ENCODE data around the gene DRICH1. TPM values are rescaled to one million over a fixed set of nuclear protein-coding genes. Genes with fewer than 3 reads are reported as not detected.
"Not testable (repeated sequence)": the region's sequence is repeated elsewhere in the genome, so short reads cannot be mapped to it uniquely, and the experiment has no call there.

Gene DRICH1
- total RNA-seq, 1 donor from 2014 or later = 0.17 TPM

DNA sequence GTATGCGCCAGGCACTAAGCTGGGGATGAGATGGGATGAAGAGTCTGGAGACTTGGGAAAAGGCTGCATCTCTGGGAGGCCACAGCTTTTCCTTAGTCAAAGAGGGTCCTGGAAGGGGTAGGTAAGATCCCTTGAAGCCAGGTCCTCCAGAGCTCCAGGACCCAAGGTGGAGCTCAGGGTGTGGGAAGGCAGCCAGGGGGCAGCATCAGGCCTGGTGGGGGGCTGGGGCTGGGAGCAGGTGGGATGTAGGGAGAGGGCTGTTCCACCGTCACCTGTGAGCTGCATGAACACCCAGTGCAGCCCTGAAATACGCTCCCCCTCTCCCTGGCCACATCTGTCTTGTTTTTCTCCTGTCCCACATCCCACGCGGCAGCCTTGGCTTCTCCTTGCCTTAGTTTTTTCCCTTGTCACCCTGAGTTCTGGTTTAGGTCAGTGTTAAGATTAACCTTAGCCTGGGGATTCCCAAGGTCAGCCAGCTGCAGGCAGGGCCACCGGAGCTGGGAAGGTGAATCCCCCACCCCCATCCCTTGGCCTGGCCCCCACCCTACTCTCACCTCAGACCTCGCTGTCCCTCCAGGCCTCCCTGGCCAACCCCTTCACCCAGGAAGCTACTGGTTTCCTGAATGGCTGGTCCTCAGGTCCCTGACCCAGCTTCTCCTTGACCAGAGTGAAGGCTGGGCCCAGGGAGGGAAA, 34.4 kb downstream of the DRICH1 start:
- DNase-seq = not testable (repeated sequence)

DNA sequence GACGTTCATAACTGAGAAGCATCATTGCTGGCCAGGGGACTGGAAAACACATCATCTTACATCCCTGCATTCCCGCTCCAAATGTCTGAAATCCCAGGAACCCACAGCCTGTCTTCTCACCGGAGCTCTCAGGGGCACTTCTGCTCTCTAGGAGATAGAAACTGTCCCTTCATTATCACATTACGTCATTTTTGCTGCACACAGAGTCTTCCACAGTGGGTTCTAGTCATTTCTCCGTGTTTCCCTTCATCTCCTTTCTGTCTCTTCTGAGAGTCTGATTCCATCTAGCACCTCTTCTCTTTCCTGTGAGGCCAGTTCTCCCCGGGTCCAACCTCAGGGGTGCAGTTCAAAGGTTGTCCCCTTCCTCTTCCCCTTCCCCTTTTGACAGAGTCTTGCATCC, 36.2 kb downstream of the DRICH1 start:
- DNase-seq = not testable (repeated sequence)

DNA sequence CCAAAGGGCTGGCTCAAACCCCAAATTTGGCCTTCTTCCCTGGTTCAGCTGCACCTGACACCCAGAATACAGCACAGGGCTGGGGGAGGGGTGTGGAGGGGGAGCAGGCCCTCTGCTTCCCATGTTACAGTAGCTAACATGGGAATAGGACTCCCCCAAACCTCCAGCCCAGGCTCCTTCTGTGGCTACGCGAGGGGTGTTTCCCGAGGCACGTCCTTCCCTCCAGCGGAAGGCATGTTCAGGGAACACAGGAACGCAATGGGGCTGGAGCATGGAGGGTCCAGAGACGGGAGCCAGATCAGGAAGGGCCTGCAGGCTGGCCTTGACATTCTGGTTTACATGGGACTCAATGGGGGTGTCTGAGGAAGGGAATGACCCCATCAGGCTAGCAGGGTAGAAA, 40.3 kb downstream of the DRICH1 start:
- DNase-seq = no peak

DNA sequence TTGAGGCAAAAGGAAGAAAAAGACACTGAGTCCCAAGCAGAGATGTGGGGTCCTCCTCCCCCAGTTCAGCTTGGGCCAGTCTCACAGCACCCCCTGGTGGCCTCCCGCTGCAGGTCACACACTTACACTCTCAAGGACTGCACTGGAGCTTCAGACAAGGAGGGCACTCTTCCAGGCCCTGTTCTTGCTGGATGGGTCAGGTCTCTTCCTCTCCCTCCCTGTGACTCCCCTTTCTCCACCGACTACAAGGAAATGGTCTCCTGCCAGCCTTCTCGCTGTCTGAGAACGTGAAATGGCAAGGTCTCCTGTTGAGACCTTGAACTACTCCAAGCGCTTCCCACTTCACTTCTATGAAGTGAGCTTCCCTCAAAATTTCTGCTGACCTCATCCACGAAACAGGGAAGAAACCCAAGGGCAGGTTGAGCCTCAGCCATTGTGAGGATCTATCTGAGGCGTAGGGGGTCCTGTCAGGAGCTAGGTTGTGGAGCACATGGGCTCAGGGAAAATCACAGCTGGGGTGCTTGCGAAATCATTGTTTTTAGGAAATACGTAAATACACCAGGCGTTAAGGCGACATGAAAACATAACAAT, 40.8 kb downstream of the DRICH1 start:
- peak; percentile 85 for DNase-seq

DNA sequence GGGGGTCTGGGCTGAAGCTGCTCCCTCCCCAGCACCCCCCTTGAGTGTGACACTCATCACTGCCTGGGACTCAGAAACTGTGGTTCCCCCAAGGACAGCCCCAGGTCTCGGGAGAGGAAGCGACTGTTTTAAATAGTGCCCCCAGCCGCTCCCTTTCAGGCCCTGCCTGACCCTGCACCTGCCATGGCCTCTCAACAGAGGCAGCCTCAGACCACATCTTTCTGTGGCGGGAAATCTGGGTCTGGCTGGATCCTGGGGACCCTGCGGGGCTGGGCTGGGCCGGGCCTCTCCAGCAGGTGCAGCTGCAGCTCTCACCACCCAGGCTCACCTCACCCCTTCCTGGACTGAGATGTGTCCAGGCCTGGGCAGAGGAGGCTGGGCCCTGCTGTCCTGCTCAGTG, 48.3 kb downstream of the DRICH1 start:
- DNase-seq = no peak

DNA sequence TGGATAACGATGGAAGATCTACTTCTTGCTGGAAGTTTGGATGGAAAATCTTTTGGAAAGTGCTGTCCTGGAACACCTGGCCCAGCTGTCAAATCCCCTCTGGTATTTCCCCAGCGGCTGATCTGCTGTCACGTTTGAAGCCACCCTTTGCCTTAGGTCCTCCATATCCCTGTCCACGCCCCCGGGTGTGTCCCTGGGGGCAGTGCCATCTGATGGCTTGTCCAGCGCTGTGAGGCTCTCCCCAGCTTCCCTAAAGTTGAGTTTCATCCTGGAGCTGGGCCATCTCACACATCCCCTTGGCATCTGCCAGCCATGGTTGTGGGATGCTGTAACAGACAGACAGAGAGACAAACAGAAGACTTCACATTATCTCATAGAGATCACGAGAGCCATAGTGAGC, 49.0 kb downstream of the DRICH1 start:
- DNase-seq = no peak

DNA sequence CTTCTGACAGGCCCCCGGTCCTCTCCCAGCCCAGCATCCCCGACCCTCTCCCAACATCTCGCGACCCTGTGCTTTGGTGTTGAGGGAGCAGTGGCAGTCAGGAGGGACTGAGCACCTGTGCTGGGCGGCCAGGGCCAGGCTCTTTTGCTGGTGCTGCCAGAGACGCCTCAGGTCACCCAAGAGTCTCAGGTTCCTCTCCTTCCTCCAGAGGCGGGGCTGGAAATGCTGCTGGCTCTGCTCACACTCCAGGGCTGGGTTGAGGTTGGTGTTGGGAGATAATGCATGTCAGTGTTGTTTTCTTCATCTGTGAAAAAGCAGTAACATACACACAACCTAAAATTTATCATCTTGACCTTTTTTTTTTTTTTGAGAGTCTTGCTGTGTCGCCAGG, 50.9 kb downstream of the DRICH1 start:
- DNase-seq = no peak

DNA sequence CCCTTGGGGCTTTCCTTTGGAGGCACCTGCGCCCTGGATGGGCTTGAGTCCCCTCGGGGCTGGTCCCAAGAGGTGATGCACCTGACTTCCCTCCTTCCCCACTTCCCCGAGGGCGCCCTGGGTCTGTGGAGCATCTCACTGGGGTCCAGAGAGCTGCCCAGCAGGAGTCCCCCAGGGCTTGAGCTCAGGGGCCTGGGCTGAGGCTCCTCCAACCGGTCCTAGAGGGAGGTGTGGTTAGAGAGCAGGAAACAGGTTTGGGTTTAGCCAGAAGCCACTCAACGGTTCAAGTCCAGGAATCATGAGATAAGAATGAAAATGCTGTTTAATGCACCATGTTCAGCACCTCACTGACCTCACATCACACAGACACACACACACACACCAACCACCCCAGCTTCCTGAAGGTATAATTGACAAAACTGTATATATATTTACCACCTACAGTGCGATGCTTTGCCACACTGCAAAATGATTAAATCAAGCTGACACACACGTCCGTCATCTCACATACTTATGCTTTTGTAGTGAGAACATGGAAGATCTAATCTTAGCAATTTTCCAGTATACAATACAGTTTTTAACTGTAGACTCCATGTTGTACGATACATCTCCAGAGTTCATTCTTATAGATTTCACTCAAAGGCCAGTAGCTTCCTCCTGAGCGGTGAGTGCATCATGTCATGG, 51.4 kb downstream of the DRICH1 start:
- no peak for DNase-seq

DNA sequence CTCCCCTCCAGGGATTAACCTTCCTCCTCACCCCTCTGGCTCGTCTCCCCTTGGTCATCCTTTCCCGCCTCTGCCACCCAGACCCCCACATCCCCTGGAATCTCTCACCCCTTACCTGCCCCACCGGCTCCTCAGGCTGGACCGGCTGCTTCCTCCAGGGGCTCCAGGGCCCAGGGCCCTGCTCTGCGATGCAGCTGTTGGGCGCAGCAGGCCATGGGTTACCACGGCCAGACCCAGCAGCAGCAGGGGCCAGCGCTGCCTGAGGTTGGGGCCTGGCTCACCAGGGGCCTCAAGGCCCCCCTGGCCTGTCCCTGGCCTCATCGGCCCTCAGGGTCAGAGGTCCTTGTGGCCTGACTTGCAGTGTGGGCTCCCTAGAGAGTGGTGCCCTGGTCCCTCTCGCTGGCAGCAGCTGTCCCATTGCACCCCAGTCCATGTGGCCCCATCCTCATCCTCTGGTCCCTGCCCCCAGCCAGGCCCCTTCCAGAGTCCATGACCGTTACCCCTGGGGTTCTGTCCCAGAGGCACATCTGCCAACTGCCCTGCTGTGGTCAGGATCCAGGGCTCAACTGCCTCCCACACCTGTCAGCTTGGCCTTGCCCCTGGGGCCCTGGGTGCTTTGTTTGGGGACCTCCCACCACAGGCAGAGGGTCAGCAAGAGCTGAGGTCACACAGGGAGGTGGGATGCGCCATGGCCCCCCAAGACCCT, 52.1 kb downstream of the DRICH1 start, which contains the start of gene IGLL1:
IGLL1 (minus strand) TSS at position 421 of the 706 bp plus-strand sequence; CDS start at position 321, 100 bp downstream.
- no peak for DNase-seq

DNA sequence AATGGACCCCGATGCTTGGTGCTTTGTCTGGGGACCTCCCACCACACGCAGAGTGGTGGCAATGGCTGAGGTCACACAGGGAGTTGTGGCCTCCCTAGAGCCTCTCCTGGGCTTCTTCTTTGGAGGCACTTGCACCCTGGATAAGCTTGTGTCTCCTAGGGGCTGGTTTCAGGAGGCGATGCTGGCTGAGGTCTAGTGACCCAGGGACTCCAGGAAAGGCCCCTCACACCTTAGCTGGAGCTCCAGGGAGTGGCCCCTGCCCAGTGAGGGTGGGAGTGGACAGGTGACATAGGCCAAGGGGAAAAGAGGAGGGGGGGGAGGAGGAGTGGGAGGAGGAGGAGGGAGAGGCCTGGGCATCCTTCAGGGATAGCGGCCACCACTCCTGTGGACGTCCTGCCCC, 52.8 kb downstream of the DRICH1 start:
- no peak for DNase-seq

DNA sequence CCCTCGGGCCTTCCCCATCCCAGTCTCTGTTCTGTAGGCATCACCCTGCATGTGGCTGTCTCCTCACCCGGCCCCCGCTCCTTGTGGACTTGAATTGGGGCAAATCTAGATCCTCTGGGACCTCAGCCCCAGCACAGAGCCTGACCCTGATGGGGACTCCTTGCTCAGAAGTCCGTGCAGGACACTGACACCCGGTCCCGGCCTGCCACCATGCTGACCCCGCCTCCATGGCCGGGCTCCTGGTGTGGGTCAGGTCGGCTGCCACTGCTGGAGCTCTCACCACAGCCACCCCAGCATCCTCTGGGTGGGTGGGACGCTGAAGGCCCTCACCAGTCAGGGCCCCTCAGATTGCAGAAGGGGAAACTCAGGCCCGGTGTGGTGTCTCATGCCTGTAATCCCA, 53.8 kb downstream of the DRICH1 start:
- no peak for DNase-seq

DNA sequence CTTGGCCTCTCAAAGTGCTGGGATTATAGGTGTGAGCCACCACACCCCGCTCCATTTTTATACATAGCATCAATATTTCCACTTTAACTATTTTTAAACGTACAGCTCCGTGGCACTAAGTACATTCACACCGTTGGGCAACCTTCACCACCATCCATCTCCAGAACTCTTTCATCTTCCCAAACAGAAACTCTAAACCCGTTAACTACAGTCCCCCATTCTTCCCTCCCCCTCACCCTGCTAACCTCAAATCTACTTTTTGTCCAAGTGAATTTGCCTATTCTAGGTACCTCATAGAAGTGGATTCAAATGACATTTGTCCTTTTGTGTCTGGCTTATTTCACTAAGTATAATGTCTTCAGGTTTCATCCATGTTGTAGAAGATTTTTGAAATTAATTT, 55.4 kb downstream of the DRICH1 start:
- no peak for DNase-seq

DNA sequence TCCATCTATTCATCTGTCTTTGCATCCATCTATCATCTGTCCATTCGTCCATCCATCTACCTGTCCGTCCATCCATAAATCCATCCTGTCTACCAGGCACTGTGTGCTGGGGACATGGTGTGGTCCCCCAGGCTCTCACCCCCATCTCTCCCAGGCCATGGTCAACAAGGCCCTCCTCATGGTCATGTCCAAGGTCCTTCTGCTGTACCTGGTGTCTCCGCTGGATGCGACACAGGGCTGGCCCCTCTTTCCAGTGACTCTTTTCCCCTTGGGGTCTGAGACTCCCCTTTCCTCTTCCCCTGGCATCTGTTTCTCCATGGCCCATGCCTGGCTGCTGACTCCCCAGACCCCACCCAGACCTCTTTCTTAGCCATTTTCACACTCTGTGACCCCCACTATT, 56.5 kb downstream of the DRICH1 start:
- DNase-seq = no peak

DNA sequence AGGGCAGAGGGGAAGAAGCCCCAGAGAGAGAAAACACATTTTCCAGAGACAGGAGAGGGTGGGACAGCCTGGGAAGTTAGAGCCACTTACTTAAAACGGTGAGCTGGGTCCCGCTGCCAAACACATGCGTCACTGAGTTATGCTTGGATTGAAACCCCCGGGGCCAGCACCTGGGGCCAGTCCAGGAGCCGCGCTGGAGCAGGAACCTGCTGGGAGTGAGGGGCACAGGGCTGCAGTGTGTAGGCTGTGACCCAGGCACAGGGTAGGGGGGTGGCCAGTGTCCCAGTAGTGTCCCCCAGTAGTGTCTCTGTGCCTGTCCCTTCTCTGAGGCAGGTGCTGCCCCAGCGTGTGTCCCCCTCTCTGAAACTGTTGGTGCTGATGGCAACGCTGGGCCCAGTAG, 57.2 kb downstream of the DRICH1 start:
- DNase-seq = no peak

DNA sequence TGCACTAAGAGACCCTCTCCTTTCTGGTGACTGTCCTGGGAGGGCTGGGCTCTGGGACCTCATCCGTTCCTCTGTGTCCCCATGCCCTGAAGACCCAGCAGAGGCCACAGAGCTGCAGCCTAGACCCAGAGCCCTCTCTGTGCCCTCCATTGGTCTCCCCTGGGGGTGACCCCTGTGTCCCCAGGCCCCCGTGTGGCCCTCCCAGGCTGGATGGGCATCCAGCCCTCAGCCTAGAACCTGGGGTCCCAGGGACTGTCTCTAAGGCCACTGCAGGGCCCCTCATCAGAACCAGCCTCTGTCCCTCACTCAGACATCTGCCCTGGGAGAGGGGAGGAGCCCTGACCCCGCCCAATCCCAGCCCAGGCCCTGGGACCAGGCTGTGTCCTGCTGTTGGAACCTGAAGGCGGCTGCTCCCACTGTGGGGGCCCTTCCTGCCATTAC, 57.7 kb downstream of the DRICH1 start:
- DNase-seq = no peak

DNA sequence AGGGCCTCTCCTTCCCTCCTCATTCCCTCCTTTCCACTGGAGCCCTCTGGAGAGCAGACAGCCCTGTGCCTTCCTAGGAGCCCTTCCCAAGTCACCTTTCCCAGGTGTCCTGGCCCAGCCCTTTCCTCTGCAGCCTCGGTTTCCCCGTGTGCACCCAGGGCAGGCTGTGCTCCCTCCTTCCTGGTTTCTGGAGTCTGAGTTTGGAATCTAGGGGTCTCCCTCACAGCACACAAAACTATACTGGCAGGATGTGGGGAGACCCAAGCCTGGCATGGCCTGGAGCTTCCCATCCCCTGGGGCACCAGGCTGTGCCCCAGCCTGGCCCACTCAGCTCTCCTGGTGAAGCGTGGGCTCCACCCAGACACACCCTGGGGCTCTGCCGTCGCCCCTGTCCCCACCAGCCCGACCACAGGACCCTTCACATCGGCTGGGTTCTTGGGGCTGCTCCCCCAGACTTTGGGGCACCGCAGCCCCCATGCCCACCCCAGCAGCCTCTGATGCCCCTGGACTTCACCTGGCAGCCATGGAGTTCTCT, 58.4 kb downstream of the DRICH1 start:
- DNase-seq = not testable (repeated sequence)

DNA sequence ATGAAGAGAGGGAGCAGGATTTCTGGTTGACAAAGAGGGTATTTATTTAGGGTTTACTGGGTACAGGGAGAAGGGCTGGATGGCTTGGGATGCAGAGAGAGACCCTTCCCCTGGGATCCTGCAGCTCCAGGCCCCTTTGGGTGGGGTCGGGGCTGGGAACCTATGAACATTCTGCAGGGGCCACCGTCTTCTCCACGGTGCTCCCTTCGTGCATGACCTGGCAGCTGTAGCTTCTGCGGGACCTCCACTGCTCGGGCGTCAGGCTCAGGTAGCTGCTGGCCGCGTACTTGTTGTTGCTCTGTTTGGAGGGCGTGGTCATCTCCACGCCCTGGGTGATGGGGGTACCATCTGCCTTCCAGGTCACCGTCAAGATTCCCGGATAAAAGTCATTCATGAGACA, 59.0 kb downstream of the DRICH1 start:
- not testable (repeated sequence) for DNase-seq

DNA sequence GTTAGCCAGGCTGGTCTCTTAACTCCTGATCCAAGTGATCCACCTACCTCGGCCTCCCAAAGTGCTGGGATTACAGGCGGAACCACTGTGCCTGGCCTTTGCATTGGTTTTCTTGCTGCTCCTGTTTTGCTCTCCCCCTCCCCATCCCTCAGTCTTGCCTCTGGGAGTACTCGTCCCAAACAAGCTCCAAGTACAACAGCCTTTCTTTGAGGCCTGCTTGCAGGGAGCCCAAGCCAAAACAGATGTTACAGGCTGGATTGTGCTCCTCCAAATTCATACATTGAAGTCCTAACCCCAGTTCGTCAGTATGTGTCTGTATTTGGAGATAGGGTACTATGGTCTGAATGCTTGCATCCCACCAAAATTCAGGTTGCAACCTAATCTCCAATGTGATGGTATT, 60.6 kb downstream of the DRICH1 start:
- no peak for DNase-seq

DNA sequence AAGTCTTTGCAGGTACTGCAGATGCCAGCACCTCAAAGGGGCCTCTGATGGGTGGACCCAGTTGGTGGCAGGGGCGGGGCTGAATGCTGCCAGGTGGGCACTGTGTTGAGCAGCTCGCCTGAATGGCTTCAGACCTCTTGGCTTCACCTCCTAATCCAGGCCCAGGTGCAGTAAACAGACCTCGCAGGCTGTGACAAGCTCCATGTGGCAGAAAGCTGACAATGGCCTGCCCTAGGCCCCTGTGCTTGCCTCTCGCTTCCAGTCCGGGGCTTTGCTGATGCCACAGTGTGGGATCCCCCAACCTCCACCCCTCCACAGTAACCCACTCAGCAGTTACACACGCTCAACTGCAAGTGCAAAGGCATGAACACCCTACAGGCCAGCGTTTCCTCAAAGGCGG, 61.4 kb downstream of the DRICH1 start:
- no peak for DNase-seq

DNA sequence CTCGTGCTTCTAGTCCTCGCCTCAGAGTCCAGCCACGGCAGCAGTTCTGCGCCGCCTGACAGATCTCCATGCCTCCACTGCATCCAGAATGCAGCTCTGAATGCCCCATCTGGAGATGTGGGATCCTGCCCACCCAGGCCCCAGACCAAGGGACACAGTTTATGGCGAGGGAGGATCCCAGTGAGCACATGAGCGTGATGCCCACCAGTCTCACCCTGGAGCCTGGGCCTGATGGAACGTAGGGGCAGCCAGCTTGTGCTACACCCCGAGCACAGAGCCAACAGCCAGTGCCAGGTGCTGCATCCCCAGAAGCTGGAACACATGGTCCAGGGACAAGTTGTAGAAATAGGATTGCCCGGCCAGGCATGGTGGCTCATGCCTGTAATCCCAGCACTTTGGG, 62.4 kb downstream of the DRICH1 start:
- DNase-seq = no peak

DNA sequence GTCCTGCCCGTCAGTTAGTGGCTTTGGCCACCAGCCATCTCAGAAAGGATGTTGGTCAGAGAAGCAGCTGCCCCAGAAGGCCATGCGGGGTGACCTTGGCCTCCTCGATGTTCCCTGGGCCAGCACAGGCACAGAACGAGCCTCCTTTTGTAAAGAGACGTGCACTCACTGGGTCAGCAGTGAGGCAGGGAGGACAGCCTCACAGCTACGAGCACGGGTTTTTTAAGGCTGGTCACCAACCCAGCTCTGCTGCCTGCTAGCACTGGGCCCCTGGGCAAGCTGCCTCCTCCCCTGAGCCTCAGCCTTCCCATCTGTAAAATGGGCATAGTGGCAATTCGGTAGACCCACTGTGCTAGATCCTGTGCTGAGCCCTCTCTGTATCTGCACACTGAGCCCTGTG, 62.8 kb downstream of the DRICH1 start:
- DNase-seq = no peak

DNA sequence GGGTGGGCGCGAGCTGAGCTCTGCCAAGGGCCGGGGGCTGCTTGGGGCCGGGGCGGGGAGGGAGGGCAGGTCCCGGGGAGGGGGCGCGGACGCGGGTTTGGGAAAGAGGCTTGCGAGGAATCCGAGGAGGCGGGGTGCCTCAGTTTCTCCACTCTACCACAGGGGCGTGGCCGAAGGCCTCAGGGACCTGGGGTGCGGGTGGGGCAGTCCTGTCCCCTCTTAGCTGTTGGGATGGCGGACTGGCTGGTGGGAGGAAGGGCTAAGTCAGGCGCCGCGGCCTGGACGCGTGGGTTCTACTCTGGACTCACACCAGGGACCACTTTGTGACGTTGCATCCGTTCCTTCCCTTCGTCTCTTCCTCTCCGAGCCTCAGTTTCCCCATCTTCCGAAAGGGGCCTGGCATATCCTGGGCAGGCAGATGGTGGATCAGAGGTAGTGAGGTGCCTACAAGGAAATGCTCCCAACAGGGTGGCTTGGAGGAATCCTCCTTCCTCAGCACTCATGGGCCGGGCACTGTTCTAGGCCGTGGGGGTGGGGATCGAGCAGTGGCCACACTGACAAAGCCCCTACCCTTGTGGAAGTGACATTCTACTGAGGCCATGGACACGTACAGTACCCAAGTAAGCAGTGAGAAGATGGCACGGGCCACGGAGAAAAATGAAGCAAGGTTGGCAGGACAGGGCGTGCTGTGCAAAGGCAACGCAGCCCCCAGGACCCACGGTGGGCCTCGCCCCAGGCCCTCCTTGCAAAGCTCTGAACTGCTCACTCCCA, 65.2 kb downstream of the DRICH1 start:
- no peak for DNase-seq

Data from dermis blood vessel endothelial cell (primary cell).